ENCODE data around the gene CAMK4.
"Not testable (repeated sequence)": the region's sequence is repeated elsewhere in the genome, so short reads cannot be mapped to it uniquely, and the experiment has no call there.

CAMK4 gene

GRCh38 chr5:111299067-111299481, 74.9 kb downstream of the CAMK4 start:
- H3K36me3 ChIP-seq (ENCODE audit: control insufficient read depth, insufficient read depth, low read length), result no peaks in the 10 kb centered on the region
- no peak for TF ChIP-seq CTCF (IDR thresholded peaks at IDR 0.05)

GRCh38 chr5:111299831-111300432, 75.7 kb downstream of the CAMK4 start:
- H3K9me3 ChIP-seq (ENCODE audit: control insufficient read depth, low read length), result no peaks in the 10 kb centered on the region
- H3K9ac ChIP-seq, result no peak overlapping the region
- no peak overlapping the region for H2AFZ ChIP-seq
- H3K36me3 ChIP-seq (ENCODE audit: control insufficient read depth, insufficient read depth, low read length), result no peaks in the 10 kb centered on the region
- no peak overlapping the region for H3K27ac ChIP-seq
- no peak for TF ChIP-seq CTCF (IDR thresholded peaks at IDR 0.05)
- no peaks in the 10 kb centered on the region for H3K4me1 ChIP-seq
- no peak overlapping the region for H3K4me2 ChIP-seq (ENCODE audit: low read length)
- H3K4me3 ChIP-seq (ENCODE audit: low read depth, low read length), result no peak overlapping the region
- no peaks in the 10 kb centered on the region for H3K27me3 ChIP-seq (ENCODE audit: control insufficient read depth, insufficient read depth, low read length)
- H3K79me2 ChIP-seq, result no peaks in the 10 kb centered on the region

More at GRCh38 chr5:111299067-111299481, 74.9 kb downstream of the CAMK4 start:
- no peak overlapping the region for H2AFZ ChIP-seq
- H3K27me3 ChIP-seq (ENCODE audit: control insufficient read depth, insufficient read depth, low read length), result no peaks in the 10 kb centered on the region
- no peaks in the 10 kb centered on the region for H3K79me2 ChIP-seq
- no peak overlapping the region for H3K4me2 ChIP-seq (ENCODE audit: low read length)
- no peak overlapping the region for H3K4me3 ChIP-seq (ENCODE audit: low read depth, low read length)
- H3K9me3 ChIP-seq (ENCODE audit: control insufficient read depth, low read length), result no peaks in the 10 kb centered on the region
- H3K4me1 ChIP-seq, result no peaks in the 10 kb centered on the region
- H3K9ac ChIP-seq, result no peak overlapping the region
- no peak overlapping the region for H3K27ac ChIP-seq

- no peaks in the 10 kb centered on the region for H3K9me3 ChIP-seq (ENCODE audit: control insufficient read depth, low read length)
- H2AFZ ChIP-seq, result no peak overlapping the region
- H3K4me2 ChIP-seq (ENCODE audit: low read length), result no peak overlapping the region
- no peak overlapping the region for H3K4me3 ChIP-seq (ENCODE audit: low read depth, low read length)
- no peaks in the 10 kb centered on the region for H3K79me2 ChIP-seq
- H3K36me3 ChIP-seq (ENCODE audit: control insufficient read depth, insufficient read depth, low read length), result no peaks in the 10 kb centered on the region
- no peaks in the 10 kb centered on the region for H3K27me3 ChIP-seq (ENCODE audit: control insufficient read depth, insufficient read depth, low read length)
- H3K27ac ChIP-seq, result no peak overlapping the region
- no peak overlapping the region for H3K9ac ChIP-seq
- TF ChIP-seq CTCF (IDR thresholded peaks at IDR 0.05), result no peak
- H3K4me1 ChIP-seq, result no peaks in the 10 kb centered on the region
Observed at GRCh38 chr5:111301264-111301663, 77.1 kb downstream of the CAMK4 start.

- H3K79me2 ChIP-seq; H3K27me3 ChIP-seq (ENCODE audit: control insufficient read depth, insufficient read depth, low read length); H3K27ac ChIP-seq; H3K4me3 ChIP-seq (ENCODE audit: low read depth, low read length); H2AFZ ChIP-seq; H3K36me3 ChIP-seq (ENCODE audit: control insufficient read depth, insufficient read depth, low read length); H3K9me3 ChIP-seq (ENCODE audit: control insufficient read depth, low read length); H3K9ac ChIP-seq; H3K4me1 ChIP-seq; H3K4me2 ChIP-seq (ENCODE audit: low read length): not testable (repeated sequence)
Observed at GRCh38 chr5:111302043-111302442, 77.9 kb downstream of the CAMK4 start.

- no peak for TF ChIP-seq CTCF (IDR thresholded peaks at IDR 0.05)
- Histone ChIP-seq H3K27me3 (ENCODE audit: control insufficient read depth, insufficient read depth, low read length) (no peaks in the 10 kb centered on the region), H2AFZ (no peak overlapping the region), H3K4me3 (ENCODE audit: low read depth, low read length) (no peak overlapping the region), H3K27ac (no peak overlapping the region), H3K9me3 (ENCODE audit: control insufficient read depth, low read length) (no peaks in the 10 kb centered on the region), H3K36me3 (ENCODE audit: control insufficient read depth, insufficient read depth, low read length) (no peaks in the 10 kb centered on the region), H3K4me2 (ENCODE audit: low read length) (no peak overlapping the region), H3K9ac (no peak overlapping the region), H3K79me2 (no peaks in the 10 kb centered on the region), H3K4me1 (no peaks in the 10 kb centered on the region)
Observed at GRCh38 chr5:111308951-111309350, 84.8 kb downstream of the CAMK4 start.
